ENCODE data around the gene BATF3. TPM values are rescaled to one million over a fixed set of nuclear protein-coding genes. Genes with fewer than 3 reads are reported as not detected.

BATF3 gene
- polyA plus RNA-seq, 3 donors = 1.1 to 2.0 (median 1.6) TPM

DNA sequence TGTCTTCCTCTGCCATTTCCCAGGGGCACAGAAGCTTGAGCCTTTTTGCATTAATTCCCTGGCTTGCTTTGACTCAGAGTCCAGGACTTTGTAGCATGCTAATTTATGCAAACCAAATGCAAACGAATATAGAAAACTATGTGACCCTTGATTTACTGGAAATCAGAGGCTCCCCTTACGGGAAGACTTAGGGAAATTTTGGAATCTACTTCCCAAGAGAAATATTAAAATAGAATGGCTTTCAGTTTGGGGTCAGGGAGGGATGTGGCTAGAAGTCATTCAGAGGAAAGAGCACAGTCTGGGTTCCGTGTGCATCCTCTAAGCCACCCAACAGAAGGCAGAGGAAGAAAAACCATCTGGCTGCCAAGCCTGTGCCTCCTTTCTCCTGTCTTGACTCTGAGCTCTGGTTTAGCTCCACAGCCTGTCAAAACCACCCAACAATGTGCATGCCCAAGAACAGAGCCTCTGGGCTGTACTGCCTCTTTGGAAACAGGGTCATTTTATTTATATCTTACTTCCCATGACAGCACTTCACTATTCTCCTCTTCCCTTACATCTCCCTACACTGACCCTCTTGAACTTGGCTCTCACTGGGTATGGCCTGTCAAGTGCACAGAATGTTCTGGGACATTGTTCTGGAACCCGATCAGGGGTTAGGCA, 61.0 kb downstream of the BATF3 start:
- no peak for DNase-seq (ENCODE audit: low read depth in 3 of 3, low spot score in 2 of 3)

DNA sequence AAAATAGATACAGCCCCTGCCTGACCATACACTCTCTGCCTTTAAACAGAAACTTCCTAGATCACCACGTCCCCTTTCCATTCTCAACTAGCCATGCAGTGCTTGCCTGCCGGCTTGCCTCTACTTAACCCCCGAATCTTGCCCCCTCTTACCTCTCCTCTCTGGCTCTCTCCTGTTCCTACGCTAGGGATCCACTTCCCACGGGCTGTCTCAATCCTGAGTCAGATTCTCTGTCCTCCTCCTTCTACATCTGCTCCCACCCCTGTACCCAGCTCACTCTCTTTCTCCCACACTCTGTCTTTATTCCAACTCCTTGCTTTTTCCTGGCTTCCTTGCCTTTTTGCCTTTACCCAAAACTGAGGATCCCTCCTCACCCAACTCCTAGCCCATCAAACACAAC, 61.7 kb downstream of the BATF3 start:
- no peak for DNase-seq (ENCODE audit: low read depth in 3 of 3, low spot score in 2 of 3)

Other genes with a start within 250 kb of the BATF3 start
- gene ATF3, start 91.1 kb downstream of the BATF3 start, polyA plus RNA-seq (ENCODE audit: insufficient read length in 3 of 3) = 10 to 100 TPM in 2 of 3 donors, 1 to 10 TPM in 1; 8.0 to 44.0 (median 13.3) TPM
- gene NSL1, start 91.9 kb upstream of the BATF3 start, polyA plus RNA-seq (ENCODE audit: insufficient read length in 3 of 3) = 10 to 100 TPM; 45.8 to 46.4 (median 46.0) TPM
- gene TATDN3, start 92.1 kb upstream of the BATF3 start, polyA plus RNA-seq (ENCODE audit: insufficient read length in 3 of 3) = 10 to 100 TPM; 19.8 to 22.2 (median 21.6) TPM
- gene SPATA45, start 147.8 kb upstream of the BATF3 start, polyA plus RNA-seq (ENCODE audit: insufficient read length in 3 of 3) = under 1 TPM in 1 of 3 donors, not detected in 2; 0.50 TPM
- 10 to 100 TPM; 21.7 to 27.3 (median 23.8) TPM for gene FLVCR1, start 158.4 kb upstream of the BATF3 start, polyA plus RNA-seq (ENCODE audit: insufficient read length in 3 of 3)

All from right renal cortex interstitium (tissue), 3 donors.